HG03342 (cell line): ENCODE results near the gene GRID2.

Source experiments
- ATAC-seq: cut with Tn5 transposase; IDR thresholded peaks from one replicate; pipeline ENCODE4 v1.9.1; 2021; ENCODE audit warnings: mild to moderate bottlenecking, moderate library complexity; ENCODE audit not compliant: unreplicated experiment

GRID2 gene

GRCh38 chr4:93061826-93062225, 758.1 kb downstream of the GRID2 start:
- ATAC-seq: no peak

GRCh38 chr4:93063325-93063724, 759.6 kb downstream of the GRID2 start:
- ATAC-seq: no peak

- ATAC-seq: no peak
Observed at GRCh38 chr4:93065790-93066189, 762.0 kb downstream of the GRID2 start.

- ATAC-seq: no peak
Observed at GRCh38 chr4:93066749-93067148, 763.0 kb downstream of the GRID2 start.

DNA sequence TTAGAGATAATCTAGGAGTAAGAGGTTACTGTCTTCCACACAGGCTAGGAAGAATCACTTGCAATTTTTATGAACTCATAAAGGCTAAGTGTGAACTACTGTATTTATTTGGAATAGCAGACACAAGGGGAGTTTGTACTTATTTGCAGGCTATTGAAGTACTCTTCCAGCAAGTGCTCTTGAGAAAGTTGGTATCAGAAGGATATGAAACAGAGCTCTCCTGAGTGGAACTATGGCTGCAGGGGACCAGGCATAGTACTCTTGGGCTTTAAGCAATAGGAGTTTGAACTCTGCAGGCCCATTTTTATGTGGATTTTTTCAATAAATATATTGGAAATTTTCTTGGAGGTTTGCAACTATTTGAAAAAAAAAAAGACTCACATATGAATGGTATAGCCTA, 768.5 kb downstream of the GRID2 start:
- ATAC-seq: no peak

- ATAC-seq: no peak
Observed at GRCh38 chr4:93080316-93080715, 776.5 kb downstream of the GRID2 start.

DNA sequence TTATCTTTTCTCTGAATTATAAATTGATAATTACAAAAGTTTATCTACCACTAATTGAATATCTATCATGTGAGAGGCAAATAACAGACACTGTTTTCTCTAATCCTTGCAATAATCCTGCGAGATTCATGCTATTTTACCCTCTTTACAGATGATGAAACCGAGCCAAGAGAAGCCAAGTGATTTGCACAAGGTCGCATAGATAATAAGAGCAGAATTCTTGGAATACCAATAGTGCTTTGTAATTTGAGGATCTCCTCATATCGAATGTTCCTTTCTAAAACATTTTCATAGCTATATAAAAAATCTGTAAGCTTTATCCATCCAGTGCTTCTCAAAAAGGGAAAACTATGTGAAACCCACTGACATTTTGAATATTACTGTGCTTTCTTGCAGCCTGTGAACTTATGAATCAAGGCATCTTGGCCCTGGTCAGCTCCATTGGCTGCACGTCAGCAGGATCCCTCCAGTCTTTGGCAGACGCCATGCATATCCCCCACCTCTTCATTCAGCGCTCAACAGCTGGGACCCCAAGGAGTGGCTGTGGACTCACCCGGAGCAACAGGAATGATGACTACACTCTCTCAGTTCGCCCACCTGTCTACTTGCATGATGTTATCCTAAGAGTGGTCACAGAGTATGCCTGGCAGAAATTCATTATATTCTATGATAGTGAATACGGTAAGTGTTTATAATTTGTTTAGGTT, 781.0 kb downstream of the GRID2 start:
- no peak for ATAC-seq

GRCh38 chr4:93086356-93086755, 782.6 kb downstream of the GRID2 start:
- no peak for ATAC-seq

DNA sequence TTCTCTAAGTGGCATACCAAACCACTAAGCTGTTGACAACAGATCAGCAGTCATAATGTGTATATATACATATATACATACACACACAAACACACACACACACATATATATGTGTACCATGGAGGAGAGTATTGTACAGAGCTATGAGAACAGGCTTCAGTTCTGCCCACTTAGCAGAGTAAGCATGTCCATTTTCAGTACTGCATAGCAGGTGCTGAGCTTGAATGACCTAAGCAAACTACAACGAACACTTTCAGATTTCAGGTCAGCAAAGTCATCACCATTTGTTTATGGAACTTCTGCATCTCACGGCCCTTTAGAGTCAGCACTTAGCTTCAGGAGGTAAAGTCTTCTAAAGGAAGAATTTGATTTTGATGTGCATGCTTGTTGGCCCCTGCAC, 789.0 kb downstream of the GRID2 start:
- ATAC-seq: no peak

GRCh38 chr4:93103042-93103441, 799.3 kb downstream of the GRID2 start:
- no peak for ATAC-seq

- ATAC-seq: no peak
Observed at GRCh38 chr4:93116624-93117023, 812.9 kb downstream of the GRID2 start.

GRCh38 chr4:93127489-93127888, 823.7 kb downstream of the GRID2 start:
- no peak for ATAC-seq

- ATAC-seq: no peak
Observed at GRCh38 chr4:93132631-93133030, 828.9 kb downstream of the GRID2 start.

GRCh38 chr4:93139118-93139517, 835.4 kb downstream of the GRID2 start:
- no peak for ATAC-seq

DNA sequence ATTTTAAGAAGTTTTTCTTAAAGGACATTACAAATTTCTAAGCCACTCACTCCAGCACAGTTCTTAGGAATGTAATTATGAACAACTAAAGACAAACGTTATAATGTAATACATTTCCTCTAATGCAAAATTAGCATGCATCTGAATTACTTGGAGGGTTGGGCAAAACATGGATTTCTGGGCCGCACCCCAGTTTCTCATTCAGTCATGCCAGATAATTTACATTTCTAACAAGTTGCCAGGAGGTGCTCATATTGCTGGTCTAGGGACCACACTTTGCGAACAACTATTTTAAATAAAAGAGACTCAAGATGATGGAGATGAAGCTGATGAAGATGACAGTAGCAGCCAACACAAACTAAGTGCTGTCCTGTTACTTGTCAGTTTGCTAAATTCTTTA, 840.1 kb downstream of the GRID2 start:
- ATAC-seq: no peak

GRCh38 chr4:93144644-93145043, 840.9 kb downstream of the GRID2 start:
- ATAC-seq: no peak

GRCh38 chr4:93147524-93148212, 843.9 kb downstream of the GRID2 start:
- ATAC-seq: no peak

DNA sequence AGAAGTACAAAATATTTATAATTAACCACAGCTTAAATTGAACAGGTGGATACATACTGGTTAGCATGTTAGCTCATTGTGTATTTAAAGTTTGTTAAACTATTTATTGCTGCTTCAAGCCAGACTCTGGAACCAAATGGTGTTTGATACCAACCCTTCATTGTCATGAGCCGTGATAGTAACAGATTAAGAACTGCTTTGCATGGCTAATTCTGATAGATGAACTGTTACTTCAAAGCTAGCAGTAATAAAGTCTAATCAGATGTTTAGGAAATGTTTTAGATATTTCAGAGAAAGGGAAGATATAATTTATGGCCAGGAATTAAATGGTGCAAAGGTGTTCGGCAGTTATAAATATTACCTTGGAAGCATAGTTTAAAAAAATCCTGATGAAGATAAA, 848.7 kb downstream of the GRID2 start:
- no peak for ATAC-seq

- no peak for ATAC-seq
Observed at GRCh38 chr4:93157986-93158385, 854.2 kb downstream of the GRID2 start.

GRCh38 chr4:93168053-93168452, 864.3 kb downstream of the GRID2 start:
- ATAC-seq: no peak

DNA sequence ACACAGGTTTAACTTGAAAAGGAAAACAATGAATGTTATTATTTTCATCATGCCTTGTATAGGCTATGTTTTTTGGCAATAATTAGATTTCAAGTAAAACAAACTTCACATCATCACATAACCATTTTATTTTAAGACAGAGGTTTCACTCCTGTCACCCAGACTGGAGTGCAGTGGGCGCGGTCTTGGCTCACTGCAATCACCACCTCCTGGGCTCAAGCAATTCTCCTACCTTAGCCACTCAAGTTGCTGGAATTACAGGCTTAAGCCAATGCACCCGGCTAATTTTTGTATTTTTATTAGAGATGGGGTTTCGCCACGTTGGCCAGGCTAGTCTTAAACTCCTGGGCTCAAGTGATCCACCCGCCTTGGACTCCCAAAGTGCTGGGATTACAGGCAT, 866.2 kb downstream of the GRID2 start:
- no peak for ATAC-seq

- no peak for ATAC-seq
Observed at GRCh38 chr4:93174598-93174997, 870.8 kb downstream of the GRID2 start.

- no peak for ATAC-seq
Observed at GRCh38 chr4:93178279-93178678, 874.5 kb downstream of the GRID2 start.
